Stimulated activated naive CD8-positive, alpha-beta T cell treated with anti-CD3 and anti-CD28 coated beads, Interleukin-15, amount 100 ng/mL, for 72 hours (primary cell): Measurements from ENCODE around the gene PALMD.
A peak's percentile ranks its signal among the peaks of the same experiment; 100 is the strongest.

Experiments used
- ATAC-seq: fragments of 150-1000 bp; cut with Tn5 transposase; 2 replicates; pipeline ENCODE4 v1.10.0; 2021; ENCODE audit warnings: mild to moderate bottlenecking, moderate library complexity
- DNase-seq, 2 donors: peaks; one replicate each; pipeline ENCODE4 v3.0.0; 2021 to 2022
- H3K27ac Mint-ChIP-seq, 2 donors: one replicate each; pipeline ENCODE4 v1.8.0; 2022; ENCODE audit warnings: mild to moderate bottlenecking in 2 of 2, mixed read lengths in 2 of 2, moderate library complexity in 2 of 2
- H3K27me3 Mint-ChIP-seq: one replicate; pipeline ENCODE4 v1.8.0; 2022; ENCODE audit warnings: mixed read lengths
- H3K4me1 Mint-ChIP-seq: one replicate; pipeline ENCODE4 v1.8.0; 2022; ENCODE audit warnings: mild to moderate bottlenecking, mixed read lengths
- H3K4me3 Mint-ChIP-seq, 2 donors: one replicate each; pipeline ENCODE4 v1.8.0; 2022; ENCODE audit warnings: mild to moderate bottlenecking in 2 of 2, mixed read lengths in 2 of 2, moderate library complexity in 1 of 2
- H3K9me3 Mint-ChIP-seq, 2 donors: one replicate each; pipeline ENCODE4 v1.8.0; 2022; ENCODE audit warnings: mixed read lengths in 2 of 2

PALMD gene

DNA sequence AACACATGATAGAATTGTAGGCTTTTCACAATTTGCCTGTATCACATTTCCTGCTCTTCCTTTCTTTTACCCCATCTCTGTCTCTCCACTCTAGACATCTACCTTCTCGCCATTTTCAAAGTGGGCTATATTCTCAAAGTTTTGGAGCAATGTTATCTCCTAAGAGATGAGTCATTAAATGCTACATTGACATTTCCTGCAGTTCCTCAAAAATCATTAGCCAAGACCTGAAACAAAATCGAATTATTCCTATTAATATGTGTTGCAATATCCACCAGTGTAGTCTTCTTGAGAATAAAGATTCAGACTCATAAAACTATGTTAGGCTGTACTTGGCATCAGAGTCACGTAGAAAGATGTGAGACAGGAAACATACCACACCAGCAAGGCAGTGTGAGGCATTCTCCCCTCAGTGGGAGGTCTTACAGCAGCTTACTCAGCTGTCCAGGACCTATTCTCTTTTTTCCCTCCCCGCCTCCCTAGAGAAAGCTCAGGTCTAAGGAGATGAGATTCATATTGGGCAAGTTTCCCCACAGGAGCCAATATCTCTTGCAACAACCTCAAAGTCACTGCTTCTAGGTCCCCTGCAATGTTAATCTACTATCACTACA, 81.8 kb downstream of the PALMD start:
- no peak overlapping the region for H3K27ac Mint-ChIP-seq
- H3K4me1 Mint-ChIP-seq = no peaks in the 10 kb centered on the region
- H3K9me3 Mint-ChIP-seq = no peaks in the 10 kb centered on the region
- ATAC-seq (no peak), DNase-seq (no peak)
- no peaks in the 10 kb centered on the region for H3K27me3 Mint-ChIP-seq
- H3K4me3 Mint-ChIP-seq = no peak overlapping the region

DNA sequence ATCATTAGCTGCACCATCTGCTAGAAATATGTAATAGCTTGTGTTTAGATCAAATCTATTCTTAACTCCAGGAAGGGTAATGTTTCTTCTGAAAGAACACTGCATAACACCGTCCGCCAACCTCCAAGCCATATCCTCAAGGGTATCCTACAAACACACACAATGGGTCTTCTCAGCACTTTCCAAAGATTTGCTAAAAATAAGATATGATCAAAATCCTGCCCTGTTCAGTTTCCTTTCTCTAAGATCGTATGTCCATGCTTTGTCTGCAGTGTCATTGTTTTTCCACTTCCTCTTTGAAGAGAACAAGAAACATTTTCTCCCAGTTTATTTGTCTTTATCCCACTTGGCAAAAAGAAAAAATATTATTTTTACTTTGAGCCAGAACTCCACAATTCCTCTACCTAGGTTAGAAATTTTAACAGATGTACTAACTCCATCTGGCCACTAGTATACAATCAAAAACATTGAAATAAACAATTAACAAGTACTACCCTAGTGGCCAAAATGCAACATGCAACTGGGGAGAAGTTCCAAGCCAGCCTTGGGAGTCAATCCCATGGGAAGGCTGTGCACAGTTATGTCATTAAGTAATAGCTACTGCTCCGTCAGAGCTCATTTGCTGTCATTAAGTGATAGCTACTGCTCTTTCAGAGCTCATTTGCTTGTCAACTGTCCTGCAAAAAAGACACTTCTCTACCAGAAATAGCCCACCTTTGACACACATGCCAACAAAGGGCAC, 82.8 kb downstream of the PALMD start:
- ATAC-seq (no peak), DNase-seq (no peak)
- Mint-ChIP-seq H3K4me1 (no peaks in the 10 kb centered on the region), H3K9me3 (no peaks in the 10 kb centered on the region), H3K4me3 (no peak overlapping the region), H3K27ac (no peak overlapping the region), H3K27me3 (no peaks in the 10 kb centered on the region)

DNA sequence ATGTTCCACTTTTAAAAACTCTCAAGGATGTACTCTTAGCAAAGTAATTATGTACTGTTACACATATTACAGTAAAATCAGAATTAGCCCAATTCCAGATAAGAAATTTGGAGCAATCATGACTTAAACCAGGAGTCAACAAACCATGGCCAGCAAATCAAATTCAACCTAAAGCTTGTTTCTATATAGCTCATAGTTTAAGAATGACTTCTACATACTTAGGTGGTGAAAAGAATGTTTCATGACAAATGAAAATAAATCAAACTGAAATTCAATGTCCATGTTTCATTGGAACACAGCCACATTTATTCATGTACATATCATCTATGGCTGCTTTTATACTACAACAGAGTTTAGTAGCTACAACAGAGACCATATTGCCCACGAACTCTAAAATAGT, 85.5 kb downstream of the PALMD start:
- Mint-ChIP-seq H3K4me3 (no peak overlapping the region), H3K27ac (no peak overlapping the region), H3K27me3 (no peaks in the 10 kb centered on the region), H3K4me1 (no peaks in the 10 kb centered on the region), H3K9me3 (no peaks in the 10 kb centered on the region)
- DNase-seq (no peak), ATAC-seq (no peak)

DNA sequence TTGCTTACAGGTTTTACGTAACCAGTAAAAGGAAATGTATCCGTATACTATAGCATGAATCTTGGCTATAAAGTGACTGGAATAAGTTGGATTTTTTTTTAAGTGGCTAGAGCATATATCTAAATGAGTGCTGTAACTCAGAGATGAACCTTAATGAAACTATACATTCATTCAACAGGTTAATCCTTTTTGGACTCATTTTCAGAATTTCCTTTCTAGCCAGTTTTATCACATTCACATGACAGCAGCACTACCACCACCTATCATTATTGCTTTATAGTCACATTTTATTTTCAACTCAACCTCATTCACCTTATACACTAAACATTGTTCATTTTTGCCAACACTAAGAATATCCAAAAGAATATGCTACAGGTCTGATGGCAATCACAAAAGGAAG, 89.9 kb downstream of the PALMD start:
- no peak overlapping the region for H3K4me3 Mint-ChIP-seq
- H3K9me3 Mint-ChIP-seq = no peaks in the 10 kb centered on the region
- DNase-seq (no peak), ATAC-seq (no peak)
- H3K4me1 Mint-ChIP-seq = no peaks in the 10 kb centered on the region
- H3K27me3 Mint-ChIP-seq = no peaks in the 10 kb centered on the region
- no peak overlapping the region for H3K27ac Mint-ChIP-seq

DNA sequence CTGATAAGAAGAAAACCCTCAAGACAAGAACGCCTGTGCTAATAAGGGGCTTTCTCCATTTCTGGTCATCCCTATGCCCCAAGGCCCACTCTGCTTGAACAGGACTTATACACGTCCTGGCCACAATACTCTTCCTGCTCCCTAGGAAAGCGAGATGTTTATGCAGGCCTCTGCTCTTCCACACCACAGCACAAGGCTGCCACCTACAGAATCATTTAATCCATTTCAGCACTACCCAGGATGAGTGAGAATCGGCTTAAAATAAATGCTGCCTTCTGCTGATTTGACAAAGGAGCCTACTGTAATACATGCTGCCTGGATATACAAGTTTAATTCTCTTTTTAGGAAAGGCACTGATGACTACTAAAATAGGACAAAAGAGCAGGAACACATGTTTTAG, 91.1 kb downstream of the PALMD start:
- no peak overlapping the region for H3K27ac Mint-ChIP-seq
- no peaks in the 10 kb centered on the region for H3K27me3 Mint-ChIP-seq
- no peaks in the 10 kb centered on the region for H3K9me3 Mint-ChIP-seq
- no peak overlapping the region for H3K4me3 Mint-ChIP-seq
- H3K4me1 Mint-ChIP-seq = no peaks in the 10 kb centered on the region
- no peak for DNase-seq
- peak; percentile 46 for ATAC-seq

DNA sequence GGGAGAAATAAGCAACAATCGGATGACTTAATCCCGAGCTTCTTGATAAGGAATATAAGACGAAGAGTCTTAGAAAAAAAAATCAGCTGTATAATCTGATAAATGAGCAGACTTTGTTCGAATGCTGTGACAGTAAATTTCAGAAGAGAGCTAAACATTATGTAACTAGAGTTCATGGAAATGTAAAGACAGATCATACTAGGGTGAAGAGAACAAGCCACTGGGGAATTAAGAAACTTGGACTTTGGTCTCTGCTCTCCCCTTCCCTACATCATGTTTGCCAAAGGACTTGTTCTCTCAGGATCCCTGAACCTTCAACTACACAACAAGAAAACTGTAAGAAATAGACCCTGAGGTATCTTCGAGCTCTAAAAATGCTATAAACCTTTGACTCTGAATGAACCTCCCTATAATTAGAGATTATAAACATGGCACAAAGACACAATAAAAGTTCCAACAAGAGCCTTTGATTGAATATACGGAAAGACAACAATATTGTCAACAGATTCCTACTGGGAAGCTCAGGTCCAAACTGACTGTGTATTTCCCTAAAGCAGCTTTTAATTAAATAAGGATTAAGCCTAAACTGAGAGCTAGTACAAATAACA, 93.0 kb downstream of the PALMD start:
- no peaks in the 10 kb centered on the region for H3K4me1 Mint-ChIP-seq
- no peak overlapping the region for H3K27ac Mint-ChIP-seq
- H3K27me3 Mint-ChIP-seq = no peaks in the 10 kb centered on the region
- DNase-seq (no peak), ATAC-seq (no peak)
- no peak overlapping the region for H3K4me3 Mint-ChIP-seq
- no peaks in the 10 kb centered on the region for H3K9me3 Mint-ChIP-seq

DNA sequence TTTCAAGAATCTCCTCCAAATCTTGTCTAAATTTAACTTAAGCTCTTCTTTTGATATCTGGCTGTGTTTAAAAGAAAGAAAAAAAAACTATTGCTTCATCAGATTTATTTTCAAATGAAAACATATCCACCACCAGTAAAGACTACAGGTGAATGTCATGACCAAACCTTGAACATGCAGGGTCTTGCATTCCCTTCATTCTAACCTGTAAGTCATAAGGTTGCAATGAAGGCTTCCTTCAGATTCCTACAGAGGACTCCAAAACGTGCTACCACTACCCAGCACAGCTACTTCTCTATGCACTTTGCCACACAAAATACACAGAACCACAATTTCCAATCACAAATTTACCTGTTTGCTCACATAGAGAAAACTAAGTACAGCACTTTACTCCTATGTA, 94.2 kb downstream of the PALMD start:
- ATAC-seq (no peak), DNase-seq (no peak)
- Mint-ChIP-seq H3K4me3 (no peak overlapping the region), H3K4me1 (no peaks in the 10 kb centered on the region), H3K27ac (no peak overlapping the region), H3K27me3 (no peaks in the 10 kb centered on the region), H3K9me3 (no peaks in the 10 kb centered on the region)
